Measurements from ENCODE around the gene CSNK2A1.

Gene CSNK2A1

GRCh38 chr20:432208-432607 is 111.4 kb downstream of the CSNK2A1 start:
- Histone ChIP-seq H3K4me3 (replicated peaks; ENCODE audit: low read depth, low read length) (no peak overlapping the region), H3K27me3 (replicated peaks; ENCODE audit: control insufficient read depth, insufficient read depth, low read length) (no peaks in the 10 kb centered on the region), H3K36me3 (ENCODE audit: control insufficient read depth, insufficient read depth, low read length) (peaks cover 48% of the 10 kb centered on the region)
- no peak for TF ChIP-seq CTCF (IDR thresholded peaks at IDR 0.05; ENCODE audit: insufficient read depth, low read length, poor library complexity, severe bottlenecking)
- no peak for DNase-seq (ENCODE audit: extremely low read depth, insufficient read length)

- Histone ChIP-seq H3K27me3 (replicated peaks; ENCODE audit: control insufficient read depth, insufficient read depth, low read length) (no peaks in the 10 kb centered on the region), H3K4me3 (replicated peaks; ENCODE audit: low read depth, low read length) (no peak overlapping the region), H3K36me3 (ENCODE audit: control insufficient read depth, insufficient read depth, low read length) (peaks cover 43% of the 10 kb centered on the region)
- TF ChIP-seq CTCF (IDR thresholded peaks at IDR 0.05; ENCODE audit: insufficient read depth, low read length, poor library complexity, severe bottlenecking) = peak; percentile 25
- DNase-seq (ENCODE audit: extremely low read depth, insufficient read length) = no peak
Observed at GRCh38 chr20:431012-431904, 112.3 kb downstream of the CSNK2A1 start.

GRCh38 chr20:430091-430999 is 113.2 kb downstream of the CSNK2A1 start:
- Histone ChIP-seq H3K36me3 (ENCODE audit: control insufficient read depth, insufficient read depth, low read length) (peaks cover 38% of the 10 kb centered on the region), H3K4me3 (replicated peaks; ENCODE audit: low read depth, low read length) (no peak overlapping the region), H3K27me3 (replicated peaks; ENCODE audit: control insufficient read depth, insufficient read depth, low read length) (no peaks in the 10 kb centered on the region)
- TF ChIP-seq CTCF (IDR thresholded peaks at IDR 0.05; ENCODE audit: insufficient read depth, low read length, poor library complexity, severe bottlenecking) = no peak
- no peak for DNase-seq (ENCODE audit: extremely low read depth, insufficient read length)

GRCh38 chr20:428658-429200 is 114.9 kb downstream of the CSNK2A1 start:
- Histone ChIP-seq H3K27me3 (replicated peaks; ENCODE audit: control insufficient read depth, insufficient read depth, low read length) (no peaks in the 10 kb centered on the region), H3K36me3 (ENCODE audit: control insufficient read depth, insufficient read depth, low read length) (peaks cover 39% of the 10 kb centered on the region), H3K4me3 (replicated peaks; ENCODE audit: low read depth, low read length) (no peak overlapping the region)
- DNase-seq (ENCODE audit: extremely low read depth, insufficient read length) = no peak
- TF ChIP-seq CTCF (IDR thresholded peaks at IDR 0.05; ENCODE audit: insufficient read depth, low read length, poor library complexity, severe bottlenecking) = no peak

GRCh38 chr20:427849-428657 is 115.5 kb downstream of the CSNK2A1 start:
- DNase-seq (ENCODE audit: extremely low read depth, insufficient read length) = no peak
- H3K36me3 ChIP-seq (ENCODE audit: control insufficient read depth, insufficient read depth, low read length) = peaks cover 40% of the 10 kb centered on the region
- H3K4me3 ChIP-seq (replicated peaks; ENCODE audit: low read depth, low read length) = no peak overlapping the region
- no peaks in the 10 kb centered on the region for H3K27me3 ChIP-seq (replicated peaks; ENCODE audit: control insufficient read depth, insufficient read depth, low read length)
- TF ChIP-seq CTCF (IDR thresholded peaks at IDR 0.05; ENCODE audit: insufficient read depth, low read length, poor library complexity, severe bottlenecking) = no peak
